Left renal cortex interstitium (tissue), 4 donors: ENCODE results near the gene RNF223. TPM values are rescaled to one million over a fixed set of nuclear protein-coding genes. Genes with fewer than 3 reads are reported as not detected.

ENCODE experiments used
- DNase-seq, 4 donors: peaks; one replicate each; pipeline ENCODE4 v3.0.0-alpha.2; 2013; ENCODE audit warnings: low read depth in 4 of 4, low spot score in 2 of 4, missing footprints in 1 of 4
- polyA plus RNA-seq, 4 donors: library from polyadenylated mRNA; unstranded; fragments of 120-200 nt; gene quantifications; one replicate each; pipeline ENCODE4 v1.2.1, GENCODE V29; 2013; ENCODE audit not compliant: insufficient read length in 4 of 4

RNF223 gene
- polyA plus RNA-seq = under 1 TPM; 0.32 to 0.78 (median 0.69) TPM

DNA sequence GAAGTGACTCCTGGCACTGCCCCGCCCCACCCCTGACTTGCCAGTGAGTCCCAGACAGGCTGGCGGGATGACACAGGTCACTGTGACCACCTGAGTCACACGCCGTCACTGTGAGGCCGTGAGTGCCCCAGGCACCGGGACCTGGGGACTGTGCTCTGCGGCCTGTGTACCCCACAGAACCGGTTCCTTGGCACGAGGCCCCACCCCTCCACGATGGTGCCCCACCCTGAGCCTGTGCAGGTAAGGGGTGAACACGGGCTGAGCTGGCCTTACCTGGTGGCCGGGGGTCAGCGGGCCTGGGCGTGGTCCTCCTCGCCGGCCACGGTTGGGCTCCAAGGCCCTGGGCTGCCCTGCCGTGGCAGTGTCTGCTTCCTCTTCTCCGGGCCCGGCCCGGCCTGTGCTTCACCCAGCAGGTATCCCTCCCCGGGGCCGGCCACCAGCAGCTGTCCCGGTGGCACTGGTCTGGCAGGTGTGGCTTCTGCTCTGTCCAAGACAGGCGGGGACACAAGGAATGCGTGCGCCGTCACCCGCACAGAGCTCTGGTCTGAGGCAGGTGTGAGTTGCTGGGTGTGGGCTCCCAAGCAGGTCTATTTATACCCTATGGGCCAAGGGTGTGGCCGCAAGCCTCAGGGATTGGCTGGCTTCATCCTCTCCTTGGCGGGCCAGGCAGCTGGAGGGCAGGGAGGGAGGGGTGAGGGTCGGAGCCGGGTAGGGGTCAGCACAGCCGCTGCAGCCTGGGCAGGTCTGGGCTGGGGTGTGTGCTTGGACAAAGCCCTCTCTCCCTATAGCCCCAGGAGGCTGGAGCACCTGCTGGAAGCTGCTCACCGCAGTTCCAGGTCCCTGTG lies at the start of gene RNF223:
Gene RNF223, minus strand, starts transcription at position 564 of the 845 bp plus-strand sequence. CDS start 1,740 bp downstream, outside the sequence.
- no peak for DNase-seq

DNA sequence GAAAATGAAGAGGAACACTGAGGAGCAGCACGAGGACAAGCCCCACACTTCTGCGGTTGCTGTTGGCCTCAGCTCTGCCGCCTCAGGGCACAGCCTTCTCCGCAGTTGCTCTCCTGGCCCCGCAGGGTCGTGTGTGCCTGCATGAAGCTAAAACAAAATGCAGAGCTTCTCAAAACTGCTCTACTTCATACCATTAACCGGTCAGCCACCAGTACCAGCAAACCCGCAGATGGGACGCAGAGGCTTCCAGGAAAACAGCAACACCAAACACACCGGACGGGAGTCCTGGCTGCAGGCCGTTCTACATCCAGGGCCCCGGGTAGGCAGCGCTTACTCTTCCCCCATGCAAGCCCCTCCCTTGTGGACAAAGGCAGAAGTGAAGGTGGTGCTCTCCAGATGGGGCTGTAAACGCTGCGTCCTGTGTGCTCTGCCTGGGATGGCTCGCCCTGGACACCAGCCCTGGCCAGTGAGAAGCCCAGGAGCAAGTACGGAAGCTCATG lies 48.9 kb upstream of the RNF223 start:
- DNase-seq = no peak

DNA sequence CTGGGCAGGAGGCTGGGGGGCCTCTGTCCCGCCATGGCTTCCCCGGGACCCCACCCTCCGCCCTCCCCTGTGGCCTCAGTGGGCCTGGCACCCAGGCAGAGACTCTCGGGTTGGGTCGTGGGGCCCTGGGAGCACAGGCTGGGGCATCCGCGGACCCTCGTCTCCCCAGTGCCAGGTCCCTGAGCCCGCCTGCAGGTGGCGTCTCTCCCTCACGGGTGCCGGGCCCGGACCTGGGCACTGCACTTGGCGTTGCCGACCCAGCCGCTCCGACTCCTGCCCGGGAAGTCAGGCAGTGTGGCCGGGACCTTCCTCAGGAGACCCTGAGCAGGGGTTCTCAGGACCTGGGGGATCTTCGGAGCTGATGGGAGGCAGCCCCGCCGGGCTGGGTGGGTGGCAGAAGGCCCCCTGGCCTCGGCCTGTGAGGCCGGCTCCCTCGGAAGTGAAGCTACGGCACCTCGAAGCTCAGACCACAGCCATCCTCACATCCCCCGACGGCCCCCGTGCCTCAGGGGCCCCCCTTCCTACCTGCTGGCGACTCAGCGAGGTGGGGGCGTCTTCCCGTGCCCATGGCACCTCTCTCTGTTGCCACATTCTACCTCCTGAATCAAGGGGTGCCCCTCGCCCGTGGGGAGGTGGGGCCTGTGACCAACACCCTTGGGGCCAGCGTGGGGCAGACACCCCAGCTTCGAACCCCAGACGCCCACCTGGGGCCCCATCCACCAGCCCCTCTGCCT lies 48.1 kb upstream of the RNF223 start:
- DNase-seq = no peak

DNA sequence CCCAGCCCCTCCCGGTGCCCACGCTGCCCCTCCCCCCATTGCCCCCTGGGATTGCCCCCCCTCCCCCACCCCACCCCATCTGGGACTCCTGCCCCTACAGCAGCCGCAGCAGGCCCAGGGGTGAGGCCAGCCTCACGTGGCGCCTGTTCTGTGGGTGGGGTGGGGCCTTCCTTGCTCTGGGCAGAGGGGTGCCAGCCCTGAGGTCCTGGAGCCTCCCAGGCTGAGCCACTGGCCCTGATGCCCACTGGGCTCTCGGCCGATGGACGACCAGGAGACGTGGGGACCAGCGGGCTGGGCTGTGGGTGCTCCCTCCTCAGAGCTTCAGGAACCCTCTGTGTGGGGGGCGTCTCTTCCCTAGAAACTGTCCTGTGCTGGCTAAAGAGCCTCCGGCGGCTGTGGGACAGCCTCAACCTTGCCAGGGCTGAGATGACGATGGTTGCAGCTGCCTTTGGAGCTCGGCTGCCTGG lies 47.5 kb upstream of the RNF223 start:
- no peak for DNase-seq

DNA sequence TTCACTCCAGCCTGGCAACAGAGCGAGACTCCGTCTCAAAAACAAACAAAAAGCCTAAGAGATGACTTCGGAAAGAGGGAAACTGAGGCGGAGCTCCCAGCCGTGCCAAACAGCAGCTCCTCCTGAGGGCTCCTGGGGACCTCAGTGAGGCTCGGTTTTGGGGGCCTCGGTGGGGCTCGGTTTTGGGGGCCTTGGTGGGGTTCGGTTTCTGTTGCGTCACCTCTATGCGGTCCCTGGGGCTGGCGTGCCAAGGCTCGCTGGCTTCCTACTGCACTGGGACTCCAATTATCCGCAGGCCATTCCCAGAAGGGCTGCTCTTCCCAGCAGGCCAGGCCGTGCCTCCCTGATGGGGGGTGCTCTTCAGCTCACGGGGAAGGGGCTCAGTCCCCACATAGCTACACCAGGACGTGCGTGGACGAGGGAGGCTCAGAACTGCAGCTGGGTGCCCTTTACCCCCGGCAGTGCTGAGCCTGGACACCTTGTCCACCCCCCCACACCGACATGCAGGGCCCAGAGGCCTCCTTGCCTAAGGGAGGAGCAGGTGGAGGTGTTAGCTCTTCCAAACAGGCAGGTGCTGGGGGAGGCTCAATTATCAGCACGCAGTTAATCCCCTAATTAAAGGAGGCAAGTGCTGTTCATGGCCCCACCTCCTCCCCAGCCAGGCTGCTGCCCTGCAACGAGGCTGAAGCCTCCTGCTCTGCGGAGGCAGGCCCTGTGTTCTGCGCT lies 46.9 kb upstream of the RNF223 start:
- DNase-seq = no peak

DNA sequence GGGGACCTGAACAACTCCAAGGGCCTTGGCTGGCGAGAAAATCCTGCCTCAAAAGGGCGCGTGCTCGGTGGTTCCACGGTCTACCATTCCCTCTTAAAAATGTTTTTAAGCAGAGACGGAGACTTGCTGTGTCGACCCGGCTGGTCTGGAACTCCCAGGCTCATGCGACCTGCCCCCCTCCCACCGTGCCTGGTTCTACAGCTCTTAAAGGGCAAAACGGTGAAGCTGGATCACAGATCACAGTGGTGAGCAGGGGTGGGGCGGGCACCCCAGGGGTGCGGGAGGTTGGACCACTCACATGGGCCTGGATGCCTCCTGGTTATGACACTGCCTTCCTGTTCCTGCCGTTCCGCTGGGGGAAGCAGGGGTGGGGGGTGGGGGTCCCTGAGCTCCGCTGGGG lies 46.0 kb upstream of the RNF223 start:
- DNase-seq = no peak

DNA sequence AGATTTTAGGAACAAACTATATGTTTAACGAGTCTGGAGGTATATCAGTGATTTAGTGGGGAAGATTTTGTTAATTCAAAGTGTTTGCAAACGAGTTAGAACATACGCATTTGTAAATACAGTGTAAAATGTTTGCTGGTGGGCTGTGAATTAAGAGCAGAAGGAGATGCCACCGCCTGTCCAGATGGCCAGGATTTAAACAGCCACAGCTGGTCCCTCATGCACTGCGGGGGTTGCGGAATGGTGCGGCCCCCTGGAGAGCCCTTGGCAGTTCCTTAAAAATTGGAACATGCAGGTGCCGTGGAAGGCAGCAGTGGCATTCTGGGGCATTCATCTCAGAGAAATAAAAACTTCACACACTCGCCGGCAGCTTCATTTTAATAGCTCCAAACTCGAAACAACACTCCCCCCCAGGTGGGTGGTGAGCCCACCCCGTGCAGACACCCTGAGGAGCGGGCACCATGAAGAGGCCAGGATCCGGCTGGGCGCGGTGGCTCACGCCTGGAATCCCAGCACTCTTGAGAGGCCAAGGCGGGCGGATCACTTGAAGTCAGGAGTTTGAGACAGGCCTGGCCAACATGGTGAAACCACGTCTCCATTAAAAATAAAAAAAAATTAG lies 45.3 kb upstream of the RNF223 start:
- DNase-seq = no peak

DNA sequence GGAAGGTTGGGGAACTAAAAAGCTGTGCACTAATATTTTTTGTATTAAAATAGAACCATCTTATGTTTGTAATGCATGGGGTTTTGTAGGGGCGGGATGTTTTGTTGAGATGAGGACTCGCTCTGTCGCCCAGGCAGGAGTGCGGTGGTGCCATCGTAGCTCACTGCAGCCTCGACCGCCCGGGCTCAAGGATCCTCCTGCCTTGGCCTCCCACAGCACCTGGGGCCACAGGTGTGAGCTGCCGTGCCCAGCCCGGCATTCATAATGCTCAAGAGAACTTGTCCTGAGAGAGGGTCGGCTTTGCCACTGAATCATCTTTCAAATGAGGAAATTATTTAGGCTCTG lies 44.7 kb upstream of the RNF223 start:
- no peak for DNase-seq

DNA sequence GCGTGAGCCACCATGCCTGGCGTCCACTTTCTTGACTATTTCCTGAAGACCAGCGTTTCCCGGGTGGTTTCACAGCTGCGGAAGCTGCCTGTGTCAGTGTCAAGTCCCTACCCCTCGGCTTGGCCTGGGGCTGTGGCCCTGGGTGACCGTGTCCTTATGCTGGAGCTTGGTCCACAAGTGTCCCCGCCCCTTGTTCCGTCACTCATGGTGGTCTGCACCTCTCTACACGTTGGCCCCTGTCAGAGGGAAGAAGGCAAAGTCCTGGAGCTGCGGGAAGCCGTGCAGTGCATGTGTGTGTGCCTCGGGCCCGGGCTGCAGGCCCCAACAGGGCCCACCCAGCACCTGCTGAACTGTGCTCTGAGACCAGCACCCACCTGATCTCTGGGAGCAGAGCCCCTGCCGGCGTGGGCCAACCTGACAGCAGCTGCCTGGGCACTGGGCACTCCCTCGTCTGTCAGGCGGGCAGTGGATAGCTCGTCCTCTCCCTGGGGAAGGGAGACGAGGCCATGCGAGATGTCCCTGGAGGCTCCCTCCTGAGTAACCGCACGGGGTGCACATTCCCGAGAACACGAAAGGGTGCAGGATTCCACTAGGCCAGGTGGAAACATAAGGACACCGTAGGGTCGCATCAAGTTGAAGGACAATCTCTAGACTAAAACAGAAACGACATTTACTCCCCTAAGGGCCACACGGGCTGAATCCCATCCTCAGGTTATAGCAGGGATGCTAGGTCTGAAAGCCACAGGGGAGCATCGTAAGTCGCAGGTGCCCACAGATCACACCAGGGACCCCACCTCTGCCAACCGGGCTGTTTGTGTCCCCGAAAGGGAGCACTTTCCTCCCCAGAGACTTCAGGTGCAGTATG lies 44.1 kb upstream of the RNF223 start:
- no peak for DNase-seq

DNA sequence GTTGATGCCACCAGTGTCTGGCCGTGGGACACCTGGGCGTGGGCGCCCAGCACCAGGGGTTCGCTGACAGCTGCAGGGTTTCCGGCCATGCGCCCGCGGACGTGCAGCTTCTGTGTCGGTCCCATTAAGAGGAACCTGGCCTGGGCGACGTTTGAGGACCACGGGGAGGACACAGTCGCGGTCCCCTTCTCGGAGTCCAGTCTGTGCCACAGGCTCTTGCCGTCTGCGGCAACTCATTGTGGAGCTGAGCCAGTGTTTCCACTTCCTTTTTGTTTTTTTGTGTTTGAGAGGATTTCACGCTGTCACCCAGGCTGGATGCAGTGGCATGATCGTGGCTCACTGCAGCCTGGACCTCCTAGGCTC lies 43.3 kb upstream of the RNF223 start:
- DNase-seq = no peak

DNA sequence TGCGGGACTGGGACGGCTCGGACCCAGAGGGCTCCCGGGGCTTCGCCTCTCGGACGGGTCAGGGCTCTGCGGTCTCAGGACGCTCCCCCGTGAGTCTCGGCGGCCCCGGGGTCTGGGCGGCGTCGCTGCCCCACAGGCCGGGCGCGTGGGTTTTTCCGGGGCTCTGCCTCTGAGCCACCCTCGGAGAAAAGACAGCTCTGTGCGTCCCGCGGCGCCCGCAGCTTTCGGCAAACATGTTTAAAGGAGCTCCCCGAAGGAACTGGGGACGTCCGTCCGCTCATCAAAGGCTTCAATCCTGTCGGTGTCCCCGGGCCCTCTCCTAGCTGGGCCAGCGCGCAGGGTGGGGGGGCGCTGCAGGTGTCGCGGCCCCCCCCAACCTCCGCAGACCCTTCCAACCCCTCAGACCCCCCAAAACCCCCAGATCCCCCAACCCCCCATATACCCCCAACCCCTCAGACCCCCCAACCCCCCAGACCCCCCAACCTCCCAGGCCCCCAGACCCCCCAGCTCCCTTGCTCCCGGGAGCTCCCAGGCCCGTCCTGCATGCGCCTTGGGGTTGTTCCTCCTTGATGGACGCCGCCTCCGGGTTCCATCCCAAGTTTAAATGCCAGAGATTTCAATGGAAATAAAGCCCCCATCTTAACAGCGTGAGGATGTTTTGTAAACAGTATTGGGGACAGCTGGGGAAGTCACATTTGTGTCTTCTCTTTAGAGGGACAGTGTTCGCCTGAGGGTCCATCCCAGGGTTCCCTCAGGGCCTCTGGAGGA lies 42.8 kb upstream of the RNF223 start:
- no peak for DNase-seq

DNA sequence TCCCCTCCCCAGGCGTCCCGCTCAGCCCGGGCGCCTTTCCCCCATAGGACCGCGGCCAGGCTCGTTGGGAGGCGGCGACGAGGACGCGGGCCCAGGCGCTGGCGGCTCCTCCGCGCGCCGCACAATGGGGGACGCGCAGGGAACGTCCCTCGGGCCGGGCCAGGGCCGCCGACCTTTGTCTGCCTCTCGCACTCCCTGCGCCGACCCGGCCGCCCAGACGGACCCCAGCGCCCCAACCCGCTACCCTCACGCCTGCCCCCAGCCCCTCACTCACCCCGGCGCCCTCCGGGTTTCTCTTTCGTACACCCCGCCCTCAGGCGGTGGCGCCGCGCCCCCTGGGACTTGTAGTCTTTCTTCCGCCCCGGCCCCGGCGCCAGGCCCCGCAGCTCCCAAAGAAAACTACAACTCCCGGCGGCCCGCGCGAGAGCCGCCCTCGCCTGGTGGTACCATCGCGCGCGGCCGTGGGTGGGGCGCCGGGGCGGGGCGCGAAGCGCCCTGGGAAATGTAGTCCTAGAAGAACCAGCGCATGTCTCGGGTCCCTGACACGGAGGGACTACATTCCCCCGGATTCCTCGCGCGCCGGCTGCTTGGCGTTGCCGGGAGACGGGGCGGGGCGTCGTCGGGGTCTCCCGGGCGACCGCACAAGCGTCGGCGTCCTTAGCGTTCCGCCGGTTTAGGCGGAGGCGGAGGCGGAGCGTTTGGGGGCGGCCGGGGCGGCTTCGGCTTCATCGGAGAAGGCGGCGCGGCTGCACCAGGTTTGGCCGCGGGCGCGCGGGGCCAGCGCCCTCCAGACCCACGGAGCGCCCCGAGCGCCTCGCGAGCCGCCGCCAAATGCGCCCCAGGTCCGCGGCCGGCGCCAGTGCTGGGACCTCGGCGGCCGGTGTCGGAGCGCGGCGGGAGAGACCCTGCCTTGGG lies 41.9 kb upstream of the RNF223 start, which contains the start of gene C1orf159:
Gene C1orf159, minus strand, starts transcription at position 304 of the 915 bp plus-strand sequence. CDS start 24,546 bp downstream, outside the sequence.
- DNase-seq = peak; percentile 84 to 97 (median 94)

DNA sequence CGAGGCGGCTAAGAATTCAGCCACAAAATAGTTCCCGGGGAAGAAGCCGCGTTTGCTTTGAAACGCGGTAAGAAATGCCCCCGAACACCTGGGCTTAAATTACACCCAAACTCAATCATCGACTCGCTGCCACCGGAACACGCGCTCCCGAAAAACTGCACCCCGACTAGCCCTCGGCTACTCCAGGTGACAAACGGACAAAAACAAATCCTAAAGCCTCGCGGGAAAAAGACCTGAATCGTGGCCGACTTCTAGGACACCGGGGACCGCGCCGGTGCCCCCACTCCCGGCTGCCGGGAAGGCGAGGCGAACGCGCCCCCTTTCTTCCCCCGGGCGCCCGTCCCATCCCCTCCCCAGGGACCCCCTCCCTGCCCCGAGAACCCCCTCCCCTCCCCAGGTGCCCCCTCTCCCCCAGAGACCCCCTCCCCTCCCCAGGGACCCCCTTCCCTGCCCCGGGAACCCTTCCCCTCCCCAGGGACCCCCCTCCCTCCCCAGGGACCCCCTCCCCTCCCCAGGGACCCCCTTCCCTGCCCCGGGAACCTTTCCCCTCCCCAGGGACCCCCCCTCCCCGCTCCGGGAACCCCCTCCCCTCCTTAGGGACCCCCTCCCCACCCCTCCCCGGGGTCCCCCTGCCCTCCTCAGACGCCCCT lies 41.2 kb upstream of the RNF223 start:
- DNase-seq = no peak

DNA sequence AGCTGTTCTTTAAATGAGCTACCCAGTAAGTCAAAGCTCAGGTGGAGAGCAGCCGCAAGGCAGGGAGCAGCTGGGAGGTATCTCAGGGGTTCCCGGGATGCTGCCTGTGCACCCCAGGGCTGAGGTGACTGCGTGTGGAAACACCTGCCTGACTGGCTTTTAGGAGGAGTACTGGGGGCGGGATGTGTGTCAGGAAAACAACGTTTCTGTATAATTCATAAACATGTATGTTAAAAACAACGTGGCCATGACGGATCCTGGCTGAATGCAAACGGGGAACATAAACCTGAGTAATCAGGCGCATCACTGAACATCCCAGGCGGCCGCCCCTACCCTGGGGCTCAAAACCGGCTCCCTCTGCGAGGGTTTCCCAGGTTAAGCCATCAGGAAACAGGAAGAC lies 40.3 kb upstream of the RNF223 start:
- DNase-seq = no peak

DNA sequence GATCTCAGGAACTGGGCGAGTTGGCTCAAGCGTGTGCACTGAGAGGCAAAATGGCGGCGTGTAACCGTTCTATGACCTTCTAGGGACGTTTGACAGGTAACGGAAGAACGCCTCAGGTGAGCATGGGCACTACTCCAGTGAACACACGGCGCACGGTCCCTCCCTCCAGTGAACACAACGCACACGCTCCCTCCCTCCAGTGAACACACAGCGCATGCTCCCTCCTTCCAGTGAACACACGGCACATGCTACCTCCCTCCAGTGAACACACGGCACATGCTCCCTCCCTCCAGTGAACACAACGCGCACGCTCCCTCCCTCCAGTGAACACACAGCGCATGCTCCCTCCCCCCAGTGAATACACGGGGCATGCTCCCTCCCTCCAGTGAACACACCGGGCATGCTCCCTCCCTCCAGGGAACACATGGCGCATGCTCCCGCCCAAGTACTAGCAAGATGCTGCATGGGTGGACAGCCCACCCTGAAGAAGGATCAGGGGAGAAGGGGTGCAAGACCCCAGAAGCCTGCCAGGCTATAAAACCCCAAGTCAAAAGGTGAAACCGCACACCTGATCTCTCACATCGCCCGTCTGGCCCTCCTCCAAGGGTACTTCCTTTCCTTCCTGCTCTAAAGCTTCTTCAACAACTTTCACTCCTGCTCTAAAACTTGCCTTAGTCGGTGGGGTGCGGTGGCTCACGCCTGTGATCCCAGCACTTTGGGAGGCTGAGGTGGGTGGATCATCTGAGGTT lies 38.3 kb upstream of the RNF223 start:
- no peak for DNase-seq

DNA sequence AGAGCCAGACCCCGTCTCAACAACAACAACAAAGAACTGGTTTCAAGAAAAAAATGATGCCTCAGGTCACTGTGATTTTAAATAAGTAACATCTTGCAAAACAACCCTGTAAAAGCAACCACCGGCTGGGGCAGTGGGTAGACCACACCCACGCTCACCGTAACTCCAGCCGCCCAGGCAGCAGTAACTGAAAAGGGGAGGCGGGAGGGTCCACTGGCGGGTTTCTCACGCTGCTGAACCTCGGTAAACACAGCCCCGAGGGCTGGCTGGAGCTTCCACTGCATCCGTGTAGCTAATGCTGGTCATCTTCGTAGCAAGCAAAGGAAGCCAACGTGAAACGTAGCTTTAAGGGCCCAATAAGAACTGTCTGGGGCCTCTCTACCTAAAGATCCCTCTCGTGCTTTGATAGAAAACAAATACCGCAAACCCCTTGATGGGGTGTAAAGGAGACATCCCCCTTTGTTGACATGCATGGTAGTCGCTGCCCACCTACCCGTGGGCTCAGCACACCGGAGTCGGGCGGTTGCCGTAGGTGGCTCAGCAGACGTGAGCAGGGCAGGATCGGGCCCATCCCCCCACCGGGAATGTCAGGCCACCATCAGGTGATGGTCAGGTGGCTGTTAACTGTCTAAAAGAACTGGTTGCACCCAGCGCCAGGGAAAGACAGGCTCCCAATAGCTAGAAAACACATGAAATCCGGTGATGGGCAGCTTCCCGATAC lies 37.6 kb upstream of the RNF223 start:
- no peak for DNase-seq
